GM10248 (cell line): ENCODE data around the gene CALML5.

Experiments used
- CTCF ChIA-PET: fragments of 300-600 bp; sonication (Branson Sonifier 250); formaldehyde crosslinking; extraction: SDS; loops from one replicate; lab custom pipeline; 2021; ENCODE audit warnings: antibody characterized with exemption; lab: Yijun Ruan, JAX
- POLR2A ChIA-PET: fragments of 350-650 bp; sonication (Branson Sonifier 250); formaldehyde crosslinking; extraction: SDS; loops from one replicate; lab custom pipeline; 2020; ENCODE audit warnings: antibody characterized with exemption; lab: Yijun Ruan, JAX
- DNase-seq: peaks from one replicate; pipeline ENCODE4 v3.0.0; 2012; ENCODE audit errors: extremely low spot score
- CTCF ChIP-seq: IDR thresholded peaks from 2 replicates; pipeline ENCODE4 v1.5.1; 2012; ENCODE audit warnings: mild to moderate bottlenecking, low read depth; ENCODE audit errors: extremely low read depth, missing control alignments, control extremely low read depth

The CALML5 gene

GRCh38 chr10:5470062-5470751 lies 29.2 kb downstream of the CALML5 start:
- no peak for DNase-seq
- no peak for TF ChIP-seq CTCF
- POLR2A ChIA-PET: no interaction called here
- CTCF ChIA-PET: no interaction called here

- TF ChIP-seq CTCF: no peak
- ChIA-PET POLR2A (no interaction called here), CTCF (interaction anchor here (1.1 kb wide), 1 partner anchor 27 kb away, joined by 3 read pairs; no protein-coding TSS in a partner anchor)
Measured at GRCh38 chr10:5469353-5470061, 29.9 kb downstream of the CALML5 start.

GRCh38 chr10:5468262-5469106 lies 30.9 kb downstream of the CALML5 start:
- DNase-seq: no peak
- ChIA-PET CTCF (interaction anchor here (1.1 to 1.5 kb wide), 2 partner anchors 26 to 168 kb away, joined by 3 read pairs; no protein-coding TSS in a partner anchor), POLR2A (no interaction called here)
- TF ChIP-seq CTCF: no peak

More at GRCh38 chr10:5469353-5470061, 29.9 kb downstream of the CALML5 start:
- no peak for DNase-seq

- TF ChIP-seq CTCF: no peak
- ChIA-PET CTCF (interaction anchor here (1.5 kb wide), 2 partner anchors 26 to 169 kb away, joined by 3 to 4 read pairs; no protein-coding TSS in a partner anchor), POLR2A (no interaction called here)
- DNase-seq: no peak
Measured at GRCh38 chr10:5467634-5468255, 31.6 kb downstream of the CALML5 start.

GRCh38 chr10:5467207-5467535 lies 32.2 kb downstream of the CALML5 start:
- ChIA-PET POLR2A (no interaction called here), CTCF (interaction anchor here (1.5 kb wide), 2 partner anchors 25 to 170 kb away, joined by 3 to 4 read pairs; no protein-coding TSS in a partner anchor)
- DNase-seq: no peak
- no peak for TF ChIP-seq CTCF
